ENCODE results near the gene ARL4D. TPM values are rescaled to one million over a fixed set of nuclear protein-coding genes. Genes with fewer than 3 reads are reported as not detected.

ARL4D gene
- total RNA-seq, 1 donor from 2014 or later = 35.7 TPM

DNA sequence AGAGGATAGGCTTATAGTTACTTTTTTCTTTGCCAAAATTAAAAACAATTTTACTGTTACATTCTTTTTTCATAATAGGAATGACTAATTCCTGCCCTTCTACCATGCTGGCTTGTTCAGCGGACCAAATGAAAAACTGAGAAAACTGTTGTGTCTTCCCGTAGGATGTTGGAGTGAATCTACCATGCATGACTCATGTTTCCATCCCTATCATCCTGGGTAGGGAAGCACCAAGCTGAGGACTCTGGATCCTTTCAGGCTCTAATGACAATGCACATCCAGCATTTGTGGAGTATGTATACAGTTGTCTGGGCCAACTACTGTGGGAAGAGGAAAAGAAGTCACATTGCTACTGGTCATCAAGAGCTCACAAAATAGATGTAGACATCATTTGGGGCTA, 43.9 kb downstream of the ARL4D start:
- DNase-seq (ENCODE audit: low spot score) = no peak
- Mint-ChIP-seq H3K9me3 (ENCODE audit: unreplicated experiment) (no peaks in the 10 kb centered on the region), H3K36me3 (ENCODE audit: low read depth, unreplicated experiment) (no peaks in the 10 kb centered on the region), H3K4me1 (ENCODE audit: unreplicated experiment) (peaks cover 4% of the 10 kb centered on the region), H3K4me3 (ENCODE audit: unreplicated experiment) (no peak overlapping the region), H3K27ac (ENCODE audit: unreplicated experiment) (no peak overlapping the region), H3K27me3 (ENCODE audit: unreplicated experiment) (no peaks in the 10 kb centered on the region)
- TF ChIP-seq, protein P1, sequence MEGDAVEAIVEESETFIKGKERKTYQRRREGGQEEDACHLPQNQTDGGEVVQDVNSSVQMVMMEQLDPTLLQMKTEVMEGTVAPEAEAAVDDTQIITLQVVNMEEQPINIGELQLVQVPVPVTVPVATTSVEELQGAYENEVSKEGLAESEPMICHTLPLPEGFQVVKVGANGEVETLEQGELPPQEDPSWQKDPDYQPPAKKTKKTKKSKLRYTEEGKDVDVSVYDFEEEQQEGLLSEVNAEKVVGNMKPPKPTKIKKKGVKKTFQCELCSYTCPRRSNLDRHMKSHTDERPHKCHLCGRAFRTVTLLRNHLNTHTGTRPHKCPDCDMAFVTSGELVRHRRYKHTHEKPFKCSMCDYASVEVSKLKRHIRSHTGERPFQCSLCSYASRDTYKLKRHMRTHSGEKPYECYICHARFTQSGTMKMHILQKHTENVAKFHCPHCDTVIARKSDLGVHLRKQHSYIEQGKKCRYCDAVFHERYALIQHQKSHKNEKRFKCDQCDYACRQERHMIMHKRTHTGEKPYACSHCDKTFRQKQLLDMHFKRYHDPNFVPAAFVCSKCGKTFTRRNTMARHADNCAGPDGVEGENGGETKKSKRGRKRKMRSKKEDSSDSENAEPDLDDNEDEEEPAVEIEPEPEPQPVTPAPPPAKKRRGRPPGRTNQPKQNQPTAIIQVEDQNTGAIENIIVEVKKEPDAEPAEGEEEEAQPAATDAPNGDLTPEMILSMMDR (IDR thresholded peaks at IDR 0.05; ENCODE audit: unreplicated experiment) = no peak

DNA sequence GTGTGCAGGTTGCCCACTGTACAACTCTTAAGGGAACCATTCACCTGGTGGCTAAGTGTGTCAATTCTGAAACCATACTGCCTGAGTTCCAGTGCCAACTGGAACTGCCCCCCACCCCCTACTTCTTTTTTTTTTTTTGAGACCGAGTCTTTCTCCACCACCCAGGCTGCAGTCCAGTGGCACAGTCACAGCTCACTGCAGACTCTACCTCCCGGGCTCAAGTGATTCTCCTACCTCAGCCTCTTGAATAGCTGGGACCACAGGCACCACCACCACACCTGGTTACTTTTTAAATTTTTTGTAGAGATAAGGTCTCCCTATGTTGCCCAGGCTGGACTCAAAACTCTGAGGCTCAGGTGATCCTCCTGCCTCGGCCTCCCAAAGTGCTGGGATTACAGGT, 44.6 kb downstream of the ARL4D start:
- Mint-ChIP-seq H3K4me3 (ENCODE audit: unreplicated experiment) (no peak overlapping the region), H3K27me3 (ENCODE audit: unreplicated experiment) (no peaks in the 10 kb centered on the region), H3K36me3 (ENCODE audit: low read depth, unreplicated experiment) (no peaks in the 10 kb centered on the region), H3K27ac (ENCODE audit: unreplicated experiment) (no peak overlapping the region), H3K9me3 (ENCODE audit: unreplicated experiment) (no peaks in the 10 kb centered on the region), H3K4me1 (ENCODE audit: unreplicated experiment) (peaks cover 4% of the 10 kb centered on the region)
- TF ChIP-seq, protein P1 (IDR thresholded peaks at IDR 0.05; ENCODE audit: unreplicated experiment) = no peak
- no peak for DNase-seq (ENCODE audit: low spot score)

DNA sequence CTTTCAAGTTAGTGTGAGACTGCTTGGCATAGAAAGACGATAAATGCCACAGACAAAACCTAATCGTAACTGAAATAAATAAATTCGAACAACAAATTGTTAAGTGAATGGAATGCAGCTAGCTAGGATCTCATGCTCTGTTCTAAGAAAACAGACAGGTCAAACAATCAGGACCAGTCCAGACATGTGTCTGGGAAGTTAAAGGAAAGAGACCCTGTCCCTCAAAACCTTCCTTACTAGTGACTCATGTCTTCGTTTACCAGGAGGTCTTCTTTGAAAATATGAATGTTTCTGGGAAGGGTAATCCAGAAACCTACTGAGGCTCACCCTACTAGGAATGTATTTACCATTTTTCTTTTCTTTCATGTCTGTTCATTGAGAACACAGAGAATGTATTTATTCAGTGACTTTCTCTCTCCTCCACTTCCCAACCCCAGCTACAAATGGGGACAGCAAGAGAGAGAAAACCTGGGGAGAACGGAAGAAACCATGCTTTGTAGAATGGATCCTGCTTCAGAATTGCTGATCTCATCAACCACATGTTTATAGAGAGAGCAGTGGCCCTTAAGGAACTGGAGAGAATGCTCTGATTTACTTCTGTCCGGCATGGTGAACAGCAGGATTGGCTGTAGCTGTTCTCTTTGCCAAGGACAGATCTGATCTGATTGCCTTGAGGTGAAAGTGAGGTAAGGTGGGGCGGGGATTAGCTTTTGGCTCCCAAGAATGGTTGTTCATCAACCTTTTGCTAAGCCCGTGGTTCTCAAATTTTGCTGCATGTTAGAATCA, 45.6 kb downstream of the ARL4D start:
- Mint-ChIP-seq H3K27me3 (ENCODE audit: unreplicated experiment) (no peaks in the 10 kb centered on the region), H3K4me3 (ENCODE audit: unreplicated experiment) (no peak overlapping the region), H3K36me3 (ENCODE audit: low read depth, unreplicated experiment) (no peaks in the 10 kb centered on the region), H3K4me1 (ENCODE audit: unreplicated experiment) (peaks cover 4% of the 10 kb centered on the region), H3K27ac (ENCODE audit: unreplicated experiment) (no peak overlapping the region), H3K9me3 (ENCODE audit: unreplicated experiment) (no peaks in the 10 kb centered on the region)
- TF ChIP-seq, protein P1 (IDR thresholded peaks at IDR 0.05; ENCODE audit: unreplicated experiment) = no peak
- DNase-seq (ENCODE audit: low spot score) = no peak

- Mint-ChIP-seq H3K9me3 (ENCODE audit: unreplicated experiment) (no peaks in the 10 kb centered on the region), H3K27ac (ENCODE audit: unreplicated experiment) (no peak overlapping the region), H3K36me3 (ENCODE audit: low read depth, unreplicated experiment) (no peaks in the 10 kb centered on the region), H3K4me1 (ENCODE audit: unreplicated experiment) (peaks cover 4% of the 10 kb centered on the region), H3K4me3 (ENCODE audit: unreplicated experiment) (no peak overlapping the region), H3K27me3 (ENCODE audit: unreplicated experiment) (peaks cover 5% of the 10 kb centered on the region)
- no peak for DNase-seq (ENCODE audit: low spot score)
- TF ChIP-seq, protein P1 (IDR thresholded peaks at IDR 0.05; ENCODE audit: unreplicated experiment) = no peak
Observed at GRCh38 chr17:43445009-43445589, 46.3 kb downstream of the ARL4D start.

- Mint-ChIP-seq H3K9me3 (ENCODE audit: unreplicated experiment) (no peaks in the 10 kb centered on the region), H3K4me1 (ENCODE audit: unreplicated experiment) (peaks cover 4% of the 10 kb centered on the region), H3K36me3 (ENCODE audit: low read depth, unreplicated experiment) (no peaks in the 10 kb centered on the region), H3K27ac (ENCODE audit: unreplicated experiment) (no peak overlapping the region), H3K4me3 (ENCODE audit: unreplicated experiment) (no peak overlapping the region), H3K27me3 (ENCODE audit: unreplicated experiment) (peaks cover 5% of the 10 kb centered on the region)
- no peak for DNase-seq (ENCODE audit: low spot score)
- TF ChIP-seq, protein P1 (IDR thresholded peaks at IDR 0.05; ENCODE audit: unreplicated experiment) = no peak
Observed at GRCh38 chr17:43446773-43447172, 48.0 kb downstream of the ARL4D start.
